LNCAP (cell line): ENCODE data around the gene CD40.

ENCODE experiments used
- TF ChIP-seq, protein P1 (sequence below): fragments of 450-650 bp; IDR thresholded peaks from 2 replicates; pipeline ENCODE4 v1.5.1; 2017; ENCODE audit warnings: mild to moderate bottlenecking

CD40 gene

DNA sequence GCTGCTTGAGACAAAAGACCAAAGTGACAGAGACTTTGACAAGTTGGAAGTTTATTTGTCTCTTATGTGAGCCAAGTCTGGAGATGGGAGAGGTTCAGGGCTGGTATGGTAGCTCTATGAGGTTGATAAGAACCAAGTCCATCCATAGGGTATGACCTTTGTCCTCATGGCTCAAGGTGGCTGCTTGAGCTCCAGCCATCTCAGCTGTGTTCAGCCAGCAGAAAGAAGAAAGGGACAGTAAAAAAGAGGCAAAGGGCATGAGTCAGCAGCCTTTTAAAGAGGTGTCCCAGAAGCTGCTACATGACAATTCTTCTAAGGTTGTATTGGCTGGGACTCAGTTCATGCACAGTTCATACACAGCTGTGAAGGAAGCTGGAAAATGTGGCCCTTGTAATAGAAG, 49.0 kb downstream of the CD40 start:
- TF ChIP-seq, protein P1, sequence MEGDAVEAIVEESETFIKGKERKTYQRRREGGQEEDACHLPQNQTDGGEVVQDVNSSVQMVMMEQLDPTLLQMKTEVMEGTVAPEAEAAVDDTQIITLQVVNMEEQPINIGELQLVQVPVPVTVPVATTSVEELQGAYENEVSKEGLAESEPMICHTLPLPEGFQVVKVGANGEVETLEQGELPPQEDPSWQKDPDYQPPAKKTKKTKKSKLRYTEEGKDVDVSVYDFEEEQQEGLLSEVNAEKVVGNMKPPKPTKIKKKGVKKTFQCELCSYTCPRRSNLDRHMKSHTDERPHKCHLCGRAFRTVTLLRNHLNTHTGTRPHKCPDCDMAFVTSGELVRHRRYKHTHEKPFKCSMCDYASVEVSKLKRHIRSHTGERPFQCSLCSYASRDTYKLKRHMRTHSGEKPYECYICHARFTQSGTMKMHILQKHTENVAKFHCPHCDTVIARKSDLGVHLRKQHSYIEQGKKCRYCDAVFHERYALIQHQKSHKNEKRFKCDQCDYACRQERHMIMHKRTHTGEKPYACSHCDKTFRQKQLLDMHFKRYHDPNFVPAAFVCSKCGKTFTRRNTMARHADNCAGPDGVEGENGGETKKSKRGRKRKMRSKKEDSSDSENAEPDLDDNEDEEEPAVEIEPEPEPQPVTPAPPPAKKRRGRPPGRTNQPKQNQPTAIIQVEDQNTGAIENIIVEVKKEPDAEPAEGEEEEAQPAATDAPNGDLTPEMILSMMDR: no peak

DNA sequence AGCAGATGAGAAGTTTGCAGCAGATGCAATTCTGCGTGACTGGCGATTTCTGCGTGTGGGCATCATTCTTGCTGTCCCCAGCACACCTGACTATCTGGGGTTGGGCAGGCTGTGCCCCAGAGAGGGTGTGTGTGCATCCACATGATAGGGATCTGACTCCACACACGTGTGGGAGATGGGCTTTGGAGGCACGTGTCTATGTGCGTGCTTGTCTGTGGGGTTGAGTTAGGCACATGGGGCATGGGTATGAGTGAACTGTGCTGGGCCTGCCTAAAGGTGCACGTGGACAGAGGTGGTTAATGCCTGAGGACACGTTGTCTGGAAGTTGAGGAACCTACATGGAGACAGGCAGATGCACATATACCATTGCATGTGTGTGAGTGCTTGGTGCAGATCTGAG, 50.3 kb downstream of the CD40 start:
- TF ChIP-seq, protein P1: no peak

DNA sequence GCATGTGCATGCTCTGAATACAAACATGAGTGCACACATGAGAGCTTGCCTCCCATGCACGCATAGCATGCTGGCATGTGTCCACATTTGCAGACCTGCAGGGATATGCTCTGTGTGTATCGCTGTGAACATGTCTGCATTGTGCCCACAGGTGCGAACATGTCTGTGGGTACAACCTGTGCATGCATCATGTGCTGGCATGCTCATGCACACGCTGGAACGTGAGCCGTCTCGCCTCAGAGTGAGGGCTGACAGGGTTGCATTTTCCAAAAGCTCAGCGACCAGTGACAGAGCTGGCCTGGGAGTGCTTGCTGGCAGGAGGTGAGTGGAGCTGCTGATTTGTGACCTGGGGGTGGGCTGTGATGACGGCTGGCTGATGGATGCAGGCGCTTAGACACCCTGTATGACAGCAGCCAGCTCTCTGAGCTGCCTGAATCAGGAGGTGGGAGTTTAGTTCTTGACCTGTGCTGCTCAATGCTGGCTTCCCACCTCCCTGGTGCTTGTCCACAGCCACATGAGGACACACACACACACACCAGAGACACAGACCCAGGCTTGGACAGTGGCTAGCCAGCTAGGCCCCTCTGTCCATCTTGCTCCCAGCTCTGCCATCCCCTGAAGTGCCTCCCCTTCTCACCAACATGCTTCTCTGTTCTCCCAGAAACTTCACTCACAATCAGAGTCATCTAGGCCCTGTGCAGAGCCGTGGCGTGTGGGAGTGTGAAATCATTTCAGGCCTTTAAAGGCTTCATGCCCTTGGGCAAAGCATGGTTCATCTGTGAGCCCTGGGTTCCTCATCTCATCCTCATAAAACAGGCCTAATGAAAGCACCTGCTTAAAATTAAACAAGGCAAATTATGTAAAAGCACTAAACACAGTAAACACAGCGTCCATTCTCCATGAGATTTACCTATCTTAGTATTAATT, 51.4 kb downstream of the CD40 start:
- TF ChIP-seq, protein P1: no peak

DNA sequence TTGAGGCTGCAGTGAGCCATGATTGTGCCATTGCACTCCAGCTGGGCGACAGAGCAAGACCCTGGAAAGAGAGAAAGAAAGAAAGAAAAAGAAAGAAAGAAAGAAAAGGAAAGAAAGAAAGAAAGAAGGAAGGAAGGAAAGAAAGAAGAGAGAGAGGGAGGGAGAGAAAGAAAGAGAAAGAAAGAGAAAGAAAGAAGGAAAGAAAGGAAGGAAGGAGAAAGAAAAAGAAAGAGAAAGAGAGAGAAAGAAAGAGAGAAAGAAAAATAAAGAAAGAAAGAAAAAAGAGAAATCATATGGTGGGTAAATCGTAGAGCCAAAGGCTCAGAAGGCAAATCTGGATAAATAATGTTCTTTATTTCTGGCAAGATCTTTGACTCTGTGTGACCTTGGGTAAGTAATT, 53.4 kb downstream of the CD40 start:
- TF ChIP-seq, protein P1: no peak

DNA sequence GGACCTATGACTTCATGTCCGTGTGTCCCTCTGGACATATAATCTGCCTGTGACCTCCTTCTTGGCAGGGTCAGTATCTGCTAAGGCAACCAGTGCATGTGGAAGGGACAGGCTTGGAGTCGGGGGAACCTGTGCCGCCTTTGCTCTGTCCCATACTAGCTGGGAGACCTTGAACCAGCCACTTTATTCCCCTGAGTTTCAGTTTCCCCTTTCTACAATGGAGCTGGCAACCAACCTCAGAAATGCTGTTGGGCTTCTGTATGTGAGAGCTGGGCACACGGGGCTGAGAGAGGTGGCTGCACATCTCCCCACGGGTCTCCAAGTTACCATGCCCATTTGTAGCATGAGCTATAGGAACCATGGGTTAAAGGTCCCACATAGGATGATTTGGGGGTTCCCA, 53.8 kb downstream of the CD40 start:
- TF ChIP-seq, protein P1: no peak

DNA sequence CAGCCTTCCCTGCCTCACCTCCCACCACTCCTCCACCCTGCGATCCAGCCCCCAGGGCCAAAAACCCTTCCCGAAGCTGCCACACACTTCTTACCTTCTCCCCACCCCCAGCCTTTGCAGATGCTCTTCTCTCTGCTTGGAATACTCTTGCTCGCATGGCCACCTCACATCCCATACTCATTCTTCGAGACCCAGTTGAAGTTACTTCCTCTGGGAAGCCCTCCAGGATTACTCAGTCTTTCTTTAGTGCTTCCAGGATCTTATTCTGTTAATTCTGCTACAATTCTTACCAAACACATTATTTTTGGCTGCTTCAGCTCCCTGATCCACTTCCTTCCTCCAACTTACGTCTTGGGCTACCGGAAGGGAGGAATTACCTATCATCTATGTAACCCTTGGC, 54.3 kb downstream of the CD40 start:
- TF ChIP-seq, protein P1: no peak

- TF ChIP-seq, protein P1: no peak
Measured at GRCh38 chr20:46172961-46173536, 54.9 kb downstream of the CD40 start.
